Activated T-cell treated with anti-CD3 and anti-CD28 coated beads, Interleukin-2, amount 50 U/mL, for 24 hours (primary cell): ENCODE data around the gene RNF115.
"Not testable (repeated sequence)": the region's sequence is repeated elsewhere in the genome, so short reads cannot be mapped to it uniquely, and the experiment has no call there.

Source experiments
- DNase-seq: peaks from one replicate; pipeline ENCODE4 v3.0.0-alpha.2; 2020
- H3K27ac Mint-ChIP-seq: 2 replicates; pipeline ENCODE4 v1.8.0; 2020; ENCODE audit warnings: mild to moderate bottlenecking, mixed read lengths
- H3K27me3 Mint-ChIP-seq: 2 replicates; pipeline ENCODE4 v1.8.0; 2020; ENCODE audit warnings: mixed read lengths
- H3K36me3 Mint-ChIP-seq: 2 replicates; pipeline ENCODE4 v1.8.0; 2020; ENCODE audit warnings: low read depth, mixed read lengths
- H3K4me1 Mint-ChIP-seq: 2 replicates; pipeline ENCODE4 v1.8.0; 2020; ENCODE audit warnings: low read depth, mixed read lengths
- H3K4me3 Mint-ChIP-seq: 2 replicates; pipeline ENCODE4 v1.8.0; 2020; ENCODE audit warnings: mild to moderate bottlenecking, moderate library complexity, mixed read lengths
- H3K9me3 Mint-ChIP-seq: 2 replicates; pipeline ENCODE4 v1.8.0; 2020; ENCODE audit warnings: mixed read lengths

The RNF115 gene

GRCh38 chr1:145773423-145773822 is 50.5 kb downstream of the RNF115 start:
- peak overlapping the region; percentile 78 for H3K27ac Mint-ChIP-seq
- H3K36me3 Mint-ChIP-seq = peaks cover 55% of the 10 kb centered on the region
- H3K9me3 Mint-ChIP-seq = no peaks in the 10 kb centered on the region
- peaks cover 16% of the 10 kb centered on the region for H3K4me1 Mint-ChIP-seq
- H3K27me3 Mint-ChIP-seq = no peaks in the 10 kb centered on the region
- H3K4me3 Mint-ChIP-seq = no peak overlapping the region
- DNase-seq = no peak

- Mint-ChIP-seq H3K27ac (no peak overlapping the region), H3K4me3 (no peak overlapping the region), H3K9me3 (no peaks in the 10 kb centered on the region), H3K27me3 (no peaks in the 10 kb centered on the region), H3K36me3 (peaks cover 61% of the 10 kb centered on the region), H3K4me1 (peaks cover 16% of the 10 kb centered on the region)
- no peak for DNase-seq
Observed at GRCh38 chr1:145771056-145771455, 52.8 kb downstream of the RNF115 start.

- H3K27ac Mint-ChIP-seq, H3K4me1 Mint-ChIP-seq, H3K27me3 Mint-ChIP-seq, H3K4me3 Mint-ChIP-seq, DNase-seq, H3K9me3 Mint-ChIP-seq: not testable (repeated sequence)
- H3K36me3 Mint-ChIP-seq = peaks cover 62% of the 10 kb centered on the region
Observed at GRCh38 chr1:145768004-145768403, 55.9 kb downstream of the RNF115 start.

GRCh38 chr1:145766926-145767325 is 57.0 kb downstream of the RNF115 start:
- H3K27me3 Mint-ChIP-seq, H3K9me3 Mint-ChIP-seq, DNase-seq, H3K4me3 Mint-ChIP-seq, H3K4me1 Mint-ChIP-seq, H3K27ac Mint-ChIP-seq: not testable (repeated sequence)
- H3K36me3 Mint-ChIP-seq = peaks cover 58% of the 10 kb centered on the region

- peaks cover 58% of the 10 kb centered on the region for H3K36me3 Mint-ChIP-seq
- H3K27me3 Mint-ChIP-seq, H3K9me3 Mint-ChIP-seq, H3K4me1 Mint-ChIP-seq, DNase-seq, H3K4me3 Mint-ChIP-seq, H3K27ac Mint-ChIP-seq: not testable (repeated sequence)
Observed at GRCh38 chr1:145765585-145766360, 58.1 kb downstream of the RNF115 start.

GRCh38 chr1:145765127-145765526 is 58.8 kb downstream of the RNF115 start:
- not testable (repeated sequence) for H3K4me3 Mint-ChIP-seq, H3K27me3 Mint-ChIP-seq, H3K9me3 Mint-ChIP-seq, H3K4me1 Mint-ChIP-seq, DNase-seq, H3K27ac Mint-ChIP-seq
- H3K36me3 Mint-ChIP-seq = peaks cover 58% of the 10 kb centered on the region

- DNase-seq, H3K4me1 Mint-ChIP-seq, H3K27ac Mint-ChIP-seq, H3K4me3 Mint-ChIP-seq, H3K27me3 Mint-ChIP-seq, H3K9me3 Mint-ChIP-seq: not testable (repeated sequence)
- H3K36me3 Mint-ChIP-seq = peaks cover 60% of the 10 kb centered on the region
Observed at GRCh38 chr1:145764231-145764940, 59.5 kb downstream of the RNF115 start.

- H3K27ac Mint-ChIP-seq, DNase-seq, H3K27me3 Mint-ChIP-seq, H3K4me1 Mint-ChIP-seq, H3K9me3 Mint-ChIP-seq, H3K4me3 Mint-ChIP-seq: not testable (repeated sequence)
- H3K36me3 Mint-ChIP-seq = peaks cover 64% of the 10 kb centered on the region
Observed at GRCh38 chr1:145762001-145762400, 61.9 kb downstream of the RNF115 start.

GRCh38 chr1:145761498-145761897 is 62.4 kb downstream of the RNF115 start:
- not testable (repeated sequence) for H3K4me1 Mint-ChIP-seq, DNase-seq, H3K27ac Mint-ChIP-seq, H3K4me3 Mint-ChIP-seq, H3K9me3 Mint-ChIP-seq, H3K27me3 Mint-ChIP-seq
- peaks cover 69% of the 10 kb centered on the region for H3K36me3 Mint-ChIP-seq

GRCh38 chr1:145760395-145760949 is 63.4 kb downstream of the RNF115 start:
- not testable (repeated sequence) for H3K4me3 Mint-ChIP-seq, DNase-seq, H3K27me3 Mint-ChIP-seq, H3K27ac Mint-ChIP-seq, H3K9me3 Mint-ChIP-seq, H3K4me1 Mint-ChIP-seq
- peaks cover 71% of the 10 kb centered on the region for H3K36me3 Mint-ChIP-seq

GRCh38 chr1:145759721-145760120 is 64.2 kb downstream of the RNF115 start:
- peaks cover 73% of the 10 kb centered on the region for H3K36me3 Mint-ChIP-seq

GRCh38 chr1:145758575-145758974 is 65.3 kb downstream of the RNF115 start:
- Mint-ChIP-seq H3K27ac (no peak overlapping the region), H3K36me3 (peaks cover 72% of the 10 kb centered on the region), H3K9me3 (peaks cover 8% of the 10 kb centered on the region), H3K4me3 (no peak overlapping the region), H3K27me3 (no peaks in the 10 kb centered on the region), H3K4me1 (peaks cover 8% of the 10 kb centered on the region)
- no peak for DNase-seq

More at GRCh38 chr1:145759721-145760120, 64.2 kb downstream of the RNF115 start:
- peaks cover 8% of the 10 kb centered on the region for H3K9me3 Mint-ChIP-seq
- H3K4me1 Mint-ChIP-seq = peaks cover 8% of the 10 kb centered on the region
- no peak for DNase-seq
- H3K4me3 Mint-ChIP-seq = no peak overlapping the region
- no peak overlapping the region for H3K27ac Mint-ChIP-seq
- no peaks in the 10 kb centered on the region for H3K27me3 Mint-ChIP-seq

- H3K27me3 Mint-ChIP-seq = no peaks in the 10 kb centered on the region
- peaks cover 75% of the 10 kb centered on the region for H3K36me3 Mint-ChIP-seq
- peaks cover 8% of the 10 kb centered on the region for H3K4me1 Mint-ChIP-seq
- peaks cover 8% of the 10 kb centered on the region for H3K9me3 Mint-ChIP-seq
- no peak for DNase-seq
- no peak overlapping the region for H3K4me3 Mint-ChIP-seq
- no peak overlapping the region for H3K27ac Mint-ChIP-seq
Observed at GRCh38 chr1:145758116-145758515, 65.8 kb downstream of the RNF115 start.

- Mint-ChIP-seq H3K27ac (no peak overlapping the region), H3K4me1 (peaks cover 8% of the 10 kb centered on the region), H3K4me3 (no peak overlapping the region), H3K27me3 (no peaks in the 10 kb centered on the region), H3K36me3 (peaks cover 75% of the 10 kb centered on the region), H3K9me3 (peaks cover 8% of the 10 kb centered on the region)
- DNase-seq = no peak
Observed at GRCh38 chr1:145757420-145757819, 66.5 kb downstream of the RNF115 start.

- H3K27me3 Mint-ChIP-seq = no peaks in the 10 kb centered on the region
- H3K9me3 Mint-ChIP-seq = no peaks in the 10 kb centered on the region
- peaks cover 79% of the 10 kb centered on the region for H3K36me3 Mint-ChIP-seq
- no peak overlapping the region for H3K4me3 Mint-ChIP-seq
- DNase-seq = no peak
- H3K4me1 Mint-ChIP-seq = peaks cover 10% of the 10 kb centered on the region
- H3K27ac Mint-ChIP-seq = peak overlapping the region; percentile 63
Observed at GRCh38 chr1:145751491-145752037, 72.3 kb downstream of the RNF115 start.
